Fibroblast of peridontal ligament (primary cell): Measurements from ENCODE around the gene RPP14.
A peak's percentile ranks its signal among the peaks of the same experiment; 100 is the strongest.
"Not testable (repeated sequence)": the region's sequence is repeated elsewhere in the genome, so short reads cannot be mapped to it uniquely, and the experiment has no call there.

Experiments
- DNase-seq: peaks from one replicate; pipeline ENCODE4 v3.0.0-alpha.2; 2010; ENCODE audit errors: extremely low read depth

Gene RPP14

DNA sequence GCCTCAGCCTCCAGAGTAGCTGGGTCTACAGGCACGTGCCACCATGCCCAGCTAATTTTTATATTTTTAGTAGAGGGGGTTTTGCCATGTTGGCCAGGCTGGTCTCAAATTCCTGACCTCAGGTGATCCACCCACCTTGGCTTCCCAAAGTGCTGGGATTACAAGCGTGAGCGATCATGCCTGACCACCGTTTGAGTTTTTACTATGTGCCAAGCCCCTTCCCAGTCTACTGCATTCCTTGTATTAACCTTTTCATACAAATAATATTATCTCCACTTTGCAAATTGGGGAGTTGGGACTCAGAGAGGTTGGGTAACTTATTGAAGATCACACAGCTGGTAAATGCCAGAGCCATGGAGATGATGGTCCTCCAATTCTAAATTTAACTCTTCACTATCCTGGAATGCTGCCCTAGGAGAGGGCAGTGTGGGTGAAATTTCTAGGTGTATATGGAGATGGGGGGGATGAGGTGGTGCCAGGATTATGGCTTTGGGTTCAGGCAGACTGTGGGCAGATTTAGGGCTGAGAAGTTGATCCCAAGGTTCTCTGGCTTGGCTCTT is 25.6 kb downstream of the RPP14 start:
- no peak for DNase-seq

GRCh38 chr3:58332575-58333188 is 26.6 kb downstream of the RPP14 start, which contains the start of gene PXK:
PXK (plus strand) TSS chr3:58332892; CDS start chr3:58332989, 97 bp downstream.
- DNase-seq = peak; percentile 59

- peak; percentile 34 for DNase-seq
These were observed 27.4 kb downstream of the RPP14 start for GRCh38 chr3:58333206-58334012.

- peak; percentile 25 for DNase-seq
These were observed 27.9 kb downstream of the RPP14 start for GRCh38 chr3:58334013-58334321.

GRCh38 chr3:58334506-58334884 is 28.4 kb downstream of the RPP14 start:
- no peak for DNase-seq

DNA sequence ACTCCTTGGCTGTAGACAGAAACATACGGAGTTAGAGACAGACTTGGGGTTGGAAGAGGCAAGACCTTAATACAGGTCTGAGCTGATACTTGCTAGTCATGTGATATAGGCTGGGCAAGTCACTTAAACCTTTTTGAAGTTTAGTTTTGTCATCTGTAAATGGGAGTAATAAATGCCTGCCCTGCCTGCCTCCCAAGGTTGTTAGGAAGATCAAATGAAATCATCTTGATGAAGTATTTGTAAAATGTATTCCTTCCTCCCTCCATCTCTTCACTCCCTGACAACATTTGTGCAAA is 29.6 kb downstream of the RPP14 start:
- DNase-seq = no peak

GRCh38 chr3:58336135-58336882 is 30.3 kb downstream of the RPP14 start:
- DNase-seq = peak; percentile 52

- no peak for DNase-seq
These were observed 31.1 kb downstream of the RPP14 start for GRCh38 chr3:58337190-58337589.

GRCh38 chr3:58339146-58339545 is 33.1 kb downstream of the RPP14 start:
- not testable (repeated sequence) for DNase-seq

- DNase-seq = no peak
These were observed 34.7 kb downstream of the RPP14 start for GRCh38 chr3:58340594-58341244.

GRCh38 chr3:58341376-58341775 is 35.3 kb downstream of the RPP14 start:
- no peak for DNase-seq

DNA sequence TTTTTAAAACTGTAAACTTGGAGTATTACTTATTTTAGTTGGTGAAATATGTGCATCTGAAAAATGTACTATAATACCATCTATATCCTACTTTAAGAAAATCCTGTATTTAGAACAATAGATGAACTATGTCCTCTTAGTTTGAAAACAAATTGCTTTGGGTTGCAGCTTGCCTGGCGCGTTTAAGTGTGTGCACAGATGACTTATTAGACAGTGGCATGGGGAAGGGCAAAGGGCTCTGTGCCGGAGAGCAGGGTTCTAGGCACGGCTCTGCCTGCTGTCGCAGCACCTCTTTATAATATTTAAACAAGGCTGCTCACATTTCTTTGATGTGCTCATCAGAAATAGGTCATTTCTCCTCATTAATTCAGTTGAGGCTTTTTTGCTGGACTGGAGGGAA is 36.6 kb downstream of the RPP14 start:
- DNase-seq = no peak

DNA sequence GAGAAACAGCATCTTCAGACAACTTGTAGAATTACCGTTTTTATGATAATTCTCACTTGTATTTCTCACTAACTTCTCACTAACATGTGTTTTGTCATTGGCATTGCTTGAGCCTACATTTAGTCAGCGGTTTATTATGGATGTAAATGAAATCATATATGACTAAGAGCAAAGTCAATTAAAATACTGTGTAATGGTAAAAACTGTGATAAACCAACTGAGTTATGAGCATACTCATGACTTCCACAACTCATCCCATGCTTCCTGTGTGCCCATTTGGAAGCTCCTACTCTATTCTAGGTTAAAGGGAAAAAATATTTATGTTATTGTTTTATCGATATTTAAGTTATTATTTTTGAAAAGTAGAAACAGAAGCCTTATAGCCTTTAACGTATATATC is 39.4 kb downstream of the RPP14 start:
- no peak for DNase-seq

- DNase-seq = no peak
These were observed 40.3 kb downstream of the RPP14 start for GRCh38 chr3:58346368-58346767.

- no peak for DNase-seq
These were observed 41.9 kb downstream of the RPP14 start for GRCh38 chr3:58347984-58348383.

DNA sequence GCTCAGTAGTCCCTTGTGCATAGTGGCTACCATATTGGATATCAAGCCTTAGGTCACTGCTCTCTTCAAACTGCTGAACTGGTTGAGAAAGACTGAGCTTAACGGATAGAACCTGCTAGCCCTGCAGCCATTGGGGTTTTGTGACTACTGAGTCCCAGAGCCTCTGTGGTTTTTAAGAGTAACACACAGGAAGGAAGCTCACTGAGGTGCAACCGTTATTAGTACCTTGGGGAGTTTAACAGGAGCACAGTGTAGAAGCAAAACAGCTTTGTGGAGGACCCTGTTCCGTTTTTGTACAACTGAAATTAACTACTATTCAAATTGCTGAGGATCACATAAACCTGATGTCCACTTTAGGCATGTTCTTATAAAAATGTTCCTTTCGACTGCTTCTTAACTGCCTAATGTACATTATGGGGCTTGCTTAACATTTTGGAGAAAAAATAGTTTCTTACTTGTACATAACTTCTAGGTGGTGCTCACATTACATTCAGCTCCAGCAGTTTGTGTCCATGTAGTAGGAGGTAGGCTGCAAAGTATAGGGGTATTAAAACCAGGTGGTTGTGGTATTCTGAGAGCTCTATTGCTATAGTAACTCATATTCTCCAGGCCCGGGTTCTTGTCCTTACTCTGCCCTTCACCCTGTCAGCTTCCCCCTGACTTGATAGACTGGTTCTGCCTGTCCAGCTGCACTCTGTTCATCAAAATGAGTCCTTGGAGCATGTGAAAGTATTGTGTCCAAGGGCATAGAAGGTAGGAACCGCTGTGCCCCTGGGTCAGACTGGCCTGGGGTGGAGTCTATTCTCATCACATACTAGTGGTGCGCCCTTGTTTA is 44.0 kb downstream of the RPP14 start:
- no peak for DNase-seq

GRCh38 chr3:58350627-58351013 is 44.6 kb downstream of the RPP14 start:
- DNase-seq = peak; percentile 70

DNA sequence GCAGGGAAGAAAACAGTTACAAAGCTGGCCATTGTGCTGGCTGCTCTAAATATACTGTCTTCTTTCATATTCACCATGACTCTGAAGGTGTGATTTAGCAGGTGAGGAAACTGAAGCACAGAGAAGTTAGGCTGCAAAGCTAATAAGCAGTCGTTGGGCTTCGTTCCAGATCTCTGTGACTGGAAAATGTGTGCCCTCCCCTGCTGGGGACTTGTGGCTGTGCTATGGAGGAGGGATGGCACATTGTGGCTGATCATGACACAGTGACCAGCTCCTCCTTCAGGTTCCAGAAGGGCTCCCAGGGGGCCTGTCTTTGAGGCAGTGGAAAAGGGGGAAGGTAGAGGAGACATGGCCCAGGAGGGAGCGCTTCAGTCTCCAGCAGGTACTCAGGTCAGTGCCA is 45.9 kb downstream of the RPP14 start:
- DNase-seq = no peak

- DNase-seq = no peak
These were observed 46.6 kb downstream of the RPP14 start for GRCh38 chr3:58352626-58353025.

GRCh38 chr3:58353722-58354553 is 47.9 kb downstream of the RPP14 start:
- peak; percentile 63 for DNase-seq
